GM23338 (cell line): Measurements from ENCODE around the gene PIK3C2B. TPM values are rescaled to one million over a fixed set of nuclear protein-coding genes. Genes with fewer than 3 reads are reported as not detected.
A peak's percentile ranks its signal among the peaks of the same experiment; 100 is the strongest.

ENCODE experiments used
- ATAC-seq: fragments of 200-7000 bp; cut with Tn5 transposase; 3 replicates; pipeline ENCODE4 v1.9.1; 2020
- DNase-seq: peaks from one replicate; pipeline ENCODE4 v3.0.0-alpha.2; 2015; ENCODE audit warnings: low spot score
- H2AFZ ChIP-seq: fragments of 200-600 bp; sonication (generic); 2 replicates; pipeline ENCODE4 v1.8.0; 2016; ENCODE audit warnings: antibody characterized with exemption, mild to moderate bottlenecking, moderate library complexity
- H3F3A ChIP-seq: fragments of 200-600 bp; sonication (generic); replicated peaks from 2 replicates; pipeline ENCODE4 v1.8.0; 2017; ENCODE audit warnings: antibody characterized with exemption, mixed run types, low read depth
- H3K27ac ChIP-seq: fragments of 200-600 bp; sonication (generic); 2 replicates; pipeline ENCODE4 v1.6.1; 2016; ENCODE audit warnings: low read depth
- H3K27me3 ChIP-seq: fragments of 200-600 bp; sonication (generic); 2 replicates; pipeline ENCODE4 v1.8.0; 2016; ENCODE audit warnings: mild to moderate bottlenecking, mixed run types, moderate library complexity; ENCODE audit not compliant: insufficient read depth
- H3K36me3 ChIP-seq: fragments of 200-600 bp; sonication (generic); 2 replicates; pipeline ENCODE4 v1.8.0; 2016; ENCODE audit warnings: mild to moderate bottlenecking; ENCODE audit not compliant: insufficient read depth
- H3K4me1 ChIP-seq: fragments of 200-600 bp; sonication (generic); 2 replicates; pipeline ENCODE4 v1.8.0; 2016; ENCODE audit warnings: mild to moderate bottlenecking, moderate library complexity; ENCODE audit not compliant: insufficient read depth
- H3K4me2 ChIP-seq: fragments of 200-600 bp; sonication (generic); 2 replicates; pipeline ENCODE4 v1.7.1; 2017; ENCODE audit warnings: mixed run types
- H3K4me3 ChIP-seq: fragments of 200-600 bp; sonication (generic); 2 replicates; pipeline ENCODE4 v1.6.1; 2016; ENCODE audit warnings: mixed run types
- H3K79me2 ChIP-seq: fragments of 200-600 bp; sonication (generic); replicated peaks from 2 replicates; pipeline ENCODE4 v1.8.0; 2017; ENCODE audit warnings: mild to moderate bottlenecking; ENCODE audit not compliant: insufficient read depth
- H3K9me2 ChIP-seq: fragments of 200-600 bp; sonication (generic); 2 replicates; pipeline ENCODE4 v1.8.0; 2017; ENCODE audit not compliant: insufficient read depth
- H4K20me1 ChIP-seq: fragments of 200-600 bp; sonication (generic); replicated peaks from 2 replicates; pipeline ENCODE4 v1.8.0; 2017; ENCODE audit warnings: mild to moderate bottlenecking; ENCODE audit not compliant: insufficient read depth
- H3K27ac Mint-ChIP-seq: 2 replicates; pipeline ENCODE4 v1.8.0; 2020; ENCODE audit warnings: inconsistent platforms, mild to moderate bottlenecking, moderate library complexity, mixed read lengths
- H3K27me3 Mint-ChIP-seq: 3 replicates; pipeline ENCODE4 v1.8.0; 2022; ENCODE audit warnings: low read depth, mild to moderate bottlenecking, moderate library complexity, mixed read lengths, inconsistent platforms; ENCODE audit not compliant: insufficient read depth, poor library complexity
- H3K36me3 Mint-ChIP-seq: 3 replicates; pipeline ENCODE4 v1.8.0; 2021; ENCODE audit warnings: low read depth, mild to moderate bottlenecking, inconsistent platforms, moderate library complexity, mixed read lengths
- H3K4me1 Mint-ChIP-seq: 3 replicates; pipeline ENCODE4 v1.8.0; 2020; ENCODE audit warnings: mild to moderate bottlenecking, inconsistent platforms, mixed read lengths
- H3K4me3 Mint-ChIP-seq: 3 replicates; pipeline ENCODE4 v1.8.0; 2021; ENCODE audit warnings: moderate library complexity, mild to moderate bottlenecking, inconsistent platforms, mixed read lengths
- H3K9me3 Mint-ChIP-seq: 3 replicates; pipeline ENCODE4 v1.8.0; 2020; ENCODE audit warnings: moderate library complexity, mild to moderate bottlenecking, inconsistent platforms, mixed read lengths
- CREB1 ChIP-seq: fragments of 250-450 bp; sonication (Bioruptor Pico); IDR thresholded peaks from 2 replicates; pipeline ENCODE4 v1.5.0; 2020; ENCODE audit warnings: low read depth, mild to moderate bottlenecking, moderate library complexity
- CTCF ChIP-seq, 2 experiments: fragments of 200-600 bp in 1 of 2; sonication (generic) in 1 of 2; conservative IDR thresholded peaks; 2 replicates each; pipeline versions ENCODE4 v1.5.1 to v1.6.1; 2016 to 2017; ENCODE audit warnings: antibody characterized with exemption in 2 of 2, low read depth in 2 of 2, mild to moderate bottlenecking in 2 of 2, moderate library complexity in 1 of 2
- EZH2 ChIP-seq: fragments of 200-600 bp; sonication (generic); IDR thresholded peaks from one replicate; pipeline ENCODE4 v1.8.0; 2017; ENCODE audit warnings: antibody characterized with exemption, mild to moderate bottlenecking, low read depth; ENCODE audit not compliant: unreplicated experiment
- EZH2phosphoT487 ChIP-seq: fragments of 200-600 bp; sonication (generic); IDR thresholded peaks from one replicate; pipeline ENCODE4 v1.8.1; 2018; ENCODE audit warnings: antibody characterized with exemption; ENCODE audit not compliant: unreplicated experiment
- NANOG ChIP-seq: IDR thresholded peaks from 2 replicates; pipeline ENCODE4 v1.6.1; 2016; ENCODE audit warnings: antibody characterized with exemption, borderline replicate concordance
- POLR2AphosphoS5 ChIP-seq: IDR thresholded peaks from 2 replicates; pipeline ENCODE4 v1.6.1; 2016; ENCODE audit warnings: antibody characterized with exemption, low read depth
- REST ChIP-seq: IDR thresholded peaks from one replicate; pipeline ENCODE4 v1.6.1; 2018; ENCODE audit warnings: antibody characterized with exemption; ENCODE audit not compliant: unreplicated experiment
- STAT1 ChIP-seq: IDR thresholded peaks from one replicate; pipeline ENCODE4 v1.6.1; 2016; ENCODE audit warnings: antibody characterized with exemption; ENCODE audit not compliant: unreplicated experiment
- ZNF114 ChIP-seq: fragments of 250-450 bp; sonication (Bioruptor Pico); IDR thresholded peaks from 2 replicates; pipeline ENCODE4 v1.5.0; 2020; ENCODE audit warnings: mild to moderate bottlenecking, moderate library complexity
- ZNF331 ChIP-seq: fragments of 250-450 bp; sonication (Bioruptor Pico); IDR thresholded peaks from 2 replicates; pipeline ENCODE4 v1.5.0; 2020; ENCODE audit warnings: low read depth, mild to moderate bottlenecking, moderate library complexity
- ZNF462 ChIP-seq: fragments of 250-450 bp; sonication (Bioruptor Pico); IDR thresholded peaks from 2 replicates; pipeline ENCODE4 v1.5.0; 2020; ENCODE audit warnings: mild to moderate bottlenecking, moderate library complexity
- polyA plus RNA-seq: library from polyadenylated mRNA; unstranded; fragments of >200 nt; fragmentation: Nextera tagmentation; extraction: Ambion mirVana; gene quantifications from 2 replicates; pipeline ENCODE4 v1.2.1, GENCODE V29; 2016
- total RNA-seq: library from RNA; depleted of rRNA; stranded (reverse); fragments of >200 nt; shearing (Covaris generic); gene quantifications from 2 replicates; pipeline ENCODE4 v1.2.3, GENCODE V29; 2014

The PIK3C2B gene
- total and polyA plus RNA-seq, 2 experiments from 2014 or later: 4.8 to 19.0 TPM

- no peak for TF ChIP-seq ZNF462 (CRISPR knock-in tag)
- no peak for TF ChIP-seq ZNF331 (CRISPR knock-in tag)
Measured at GRCh38 chr1:204506969-204507316, 12.3 kb upstream of the PIK3C2B start (continued).

- no peaks in the 10 kb centered on the region for H3K27me3 ChIP-seq
- Mint-ChIP-seq H3K4me3 (peak overlapping the region; percentile 88), H3K9me3 (peaks cover 7% of the 10 kb centered on the region; the same call in 2 of the 3 replicates), H3K4me1 (peaks cover 11% of the 10 kb centered on the region; the same call in 2 of the 3 replicates), H3K27ac (peak overlapping the region; percentile 97), H3K36me3 (peaks cover 3% of the 10 kb centered on the region; the same call in 2 of the 3 replicates), H3K27me3 (peaks cover 25% of the 10 kb centered on the region)
- H2AFZ ChIP-seq: peak overlapping the region; percentile 5; the same call in 1 of the 2 replicates
- peak overlapping the region; percentile 59 for H3K4me3 ChIP-seq
- H3K4me2 ChIP-seq: peak overlapping the region; percentile 73
- no peaks in the 10 kb centered on the region for H3K79me2 ChIP-seq
- DNase-seq: peak; percentile 90
- no peaks in the 10 kb centered on the region for H3F3A ChIP-seq
- peak; percentile 84 for ATAC-seq
- H3K36me3 ChIP-seq: no peaks in the 10 kb centered on the region
- H3K9me2 ChIP-seq: no peaks in the 10 kb centered on the region
- no peaks in the 10 kb centered on the region for H4K20me1 ChIP-seq
- H3K27ac ChIP-seq: peak overlapping the region; percentile 35
- no peaks in the 10 kb centered on the region; the same call in 1 of the 2 replicates for H3K4me1 ChIP-seq
- TF ChIP-seq EZH2 (no peak), ZNF114 (CRISPR knock-in tag) (no peak), CREB1 (CRISPR knock-in tag) (no peak), STAT1 (no peak), REST (no peak), EZH2phosphoT487 (no peak), POLR2AphosphoS5 (no peak), CTCF (conservative IDR thresholded peaks at IDR 0.05; ENCODE audit: low read depth in 2 of 2) (no peak), NANOG (no peak), ZNF331 (CRISPR knock-in tag) (no peak)
Measured at GRCh38 chr1:204506201-204506968, 11.8 kb upstream of the PIK3C2B start.
